Adipose tissue (tissue), 3 donors: Measurements from ENCODE around the gene SPDYC. TPM values are rescaled to one million over a fixed set of nuclear protein-coding genes. Genes with fewer than 3 reads are reported as not detected.
"Not testable (repeated sequence)": the region's sequence is repeated elsewhere in the genome, so short reads cannot be mapped to it uniquely, and the experiment has no call there.

Experiments used
- H3K27ac ChIP-seq: one replicate; pipeline ENCODE4 v1.5.1; 2013; ENCODE audit warnings: low read depth, low read length
- WGBS, 3 donors: extraction: QIAGEN DNeasy Blood & Tissue Kit; methylation state at CpG; one replicate each; pipeline ENCODE4 v1.1.7; 2013; 5-methylcytosine and 5-hydroxymethylcytosine counted together
- polyA plus RNA-seq, 3 donors: library from polyadenylated mRNA; stranded (reverse); fragments of 200-250 nt; gene quantifications; one replicate each; pipeline ENCODE4 v1.2.3, GENCODE V29; 2013
- donor health status: healthy with polysubstance abuse.
- donor health status: Bipolar disorder and iron deficiency.
- donor health status: healthy.

Gene SPDYC
- polyA plus RNA-seq, 3 donors = not detected

DNA sequence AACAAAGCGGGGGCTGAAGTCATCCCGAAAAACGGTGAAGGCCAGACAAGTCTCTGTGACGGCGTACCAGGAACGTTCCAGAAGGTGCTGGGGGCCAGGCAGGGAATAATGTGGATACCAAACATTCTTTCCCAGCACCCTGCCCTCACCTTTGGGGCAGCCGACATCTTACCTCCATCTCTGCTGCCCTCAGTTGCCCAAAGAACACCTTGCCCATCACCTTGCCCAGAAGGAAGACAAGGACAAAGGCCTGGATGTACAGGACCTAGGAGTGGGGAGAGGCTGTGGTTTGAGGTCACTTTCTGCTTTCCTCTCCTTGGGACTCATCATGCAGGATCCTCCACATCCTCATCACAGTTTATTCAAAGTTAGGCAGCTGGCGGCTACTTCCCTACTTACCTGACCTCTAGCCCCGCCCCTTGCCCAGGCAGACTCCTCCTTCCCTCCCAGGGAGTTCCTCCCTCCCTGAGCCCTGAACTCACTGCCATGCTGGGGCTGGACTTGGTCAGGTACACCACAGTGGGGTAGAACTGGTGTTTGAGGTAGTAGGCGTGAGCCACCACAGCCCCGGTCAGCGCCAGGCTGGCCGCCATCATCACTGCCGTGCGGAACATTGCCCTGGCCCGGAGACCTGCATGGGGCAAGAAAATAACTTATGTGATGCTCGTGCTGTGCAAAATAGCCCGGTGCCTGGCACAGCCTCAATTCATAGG is 36.9 kb upstream of the SPDYC start:
- WGBS, 3 donors = 25 to 44% (median 31%) methylated on average over 18 of the region's 18 CpGs

DNA sequence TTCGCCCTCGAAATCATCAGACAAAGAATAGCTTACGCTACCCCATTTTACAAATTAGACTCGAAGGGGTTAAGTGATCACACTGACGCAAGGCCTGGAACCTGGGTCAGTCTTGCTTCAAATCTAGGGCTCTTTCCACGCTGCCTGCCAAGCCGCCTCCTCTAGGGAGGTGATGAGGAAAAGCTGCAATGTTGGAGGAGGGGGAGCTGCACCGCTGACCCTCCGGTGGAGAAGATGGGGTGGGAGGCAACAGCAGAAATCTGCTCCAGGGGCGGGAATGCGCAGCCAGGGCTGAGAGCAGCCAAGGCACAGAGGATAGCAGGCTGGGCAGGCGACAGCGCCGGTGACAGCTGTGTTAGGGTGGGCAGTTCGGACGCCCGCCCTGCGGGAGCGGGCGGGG is 36.3 kb upstream of the SPDYC start:
- WGBS, 3 donors = 0 to 1% (median 1%) methylated on average over 20 of the region's 20 CpGs
- H3K27ac ChIP-seq = no peak overlapping the region

More for the DNA sequence above, 36.9 kb upstream of the SPDYC start:
- no peak overlapping the region for H3K27ac ChIP-seq

DNA sequence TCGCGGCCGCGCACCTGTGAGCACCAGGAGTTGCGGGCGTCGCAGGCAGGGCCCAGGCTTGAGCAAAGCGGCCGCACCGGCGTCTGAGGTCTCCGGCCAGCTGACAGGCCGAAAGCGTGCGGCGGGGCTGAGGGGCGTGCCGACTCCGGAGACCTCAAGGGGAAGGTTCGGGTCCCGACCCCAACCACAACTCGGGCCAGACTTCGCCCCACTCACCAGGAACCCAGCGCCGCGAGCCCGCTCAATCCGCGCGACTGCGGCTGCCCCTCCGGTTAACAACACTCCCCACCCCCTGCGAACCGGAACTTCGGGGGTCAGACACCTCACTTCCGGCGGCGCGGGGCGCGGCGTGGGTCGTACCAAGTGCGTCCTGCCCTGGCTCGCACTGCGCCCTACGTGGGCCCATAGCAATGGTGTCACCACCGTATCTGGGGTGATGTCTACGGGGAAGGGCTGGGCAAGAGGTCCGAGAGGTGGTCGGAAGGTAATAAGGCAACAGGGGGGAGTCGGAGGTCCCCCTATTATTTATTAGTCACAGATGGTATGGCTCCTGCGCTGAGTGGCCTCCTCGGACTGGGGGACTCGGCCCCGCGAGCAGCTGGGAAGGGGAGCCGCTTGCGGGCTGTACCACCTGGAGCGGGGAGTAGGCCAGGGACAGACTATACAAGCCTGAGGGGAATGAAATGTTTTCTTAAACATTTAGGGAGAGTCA is 35.6 kb upstream of the SPDYC start, which contains the start of gene SYVN1:
SYVN1 (minus strand) TSS at position 280 of the 712 bp plus-strand sequence. CDS start 918 bp downstream, outside the sequence.
- WGBS, 3 donors = 0% methylated on average over 51 to 60 of the region's 60 CpGs

DNA sequence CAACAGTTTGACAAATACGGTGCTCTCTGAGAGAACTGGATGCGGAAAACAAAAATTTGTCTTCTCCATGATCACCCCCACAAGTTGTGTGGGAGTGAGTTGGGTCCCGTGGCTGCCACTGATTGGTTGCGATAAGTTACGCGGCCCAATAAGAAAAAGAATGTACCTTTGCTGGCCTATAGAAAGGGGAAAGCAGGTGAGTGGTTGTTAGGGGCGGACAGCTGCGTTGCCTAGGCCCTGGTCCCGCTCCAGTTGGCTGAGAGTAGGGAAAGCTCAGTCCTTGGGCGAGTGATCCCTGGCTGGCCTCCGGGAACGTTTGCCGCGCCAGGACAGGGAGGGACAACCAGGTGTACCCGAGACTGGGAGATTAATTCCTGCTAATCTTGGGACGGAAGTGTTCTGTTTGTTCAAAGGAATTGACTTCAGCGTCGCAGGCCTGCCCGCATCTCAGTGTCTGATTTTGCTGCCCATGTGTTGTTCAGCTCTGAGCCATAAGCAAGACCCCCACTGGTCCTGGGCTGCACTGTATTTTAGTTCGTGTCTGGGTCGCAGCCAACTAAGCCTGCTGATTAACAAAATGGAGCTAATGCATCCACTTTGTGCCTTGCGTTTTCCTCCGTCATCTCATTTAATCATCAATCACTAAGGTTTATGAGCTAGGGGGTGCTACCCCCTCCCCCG is 34.9 kb upstream of the SPDYC start:
- WGBS, 3 donors = 1 to 2% (median 2%) methylated on average over 24 of the region's 24 CpGs
- peak overlapping the region; percentile 75 for H3K27ac ChIP-seq

More for the DNA sequence above, 35.6 kb upstream of the SPDYC start, which contains the start of gene SYVN1:
- H3K27ac ChIP-seq = peak within 1 kb of the TSS; percentile 75

DNA sequence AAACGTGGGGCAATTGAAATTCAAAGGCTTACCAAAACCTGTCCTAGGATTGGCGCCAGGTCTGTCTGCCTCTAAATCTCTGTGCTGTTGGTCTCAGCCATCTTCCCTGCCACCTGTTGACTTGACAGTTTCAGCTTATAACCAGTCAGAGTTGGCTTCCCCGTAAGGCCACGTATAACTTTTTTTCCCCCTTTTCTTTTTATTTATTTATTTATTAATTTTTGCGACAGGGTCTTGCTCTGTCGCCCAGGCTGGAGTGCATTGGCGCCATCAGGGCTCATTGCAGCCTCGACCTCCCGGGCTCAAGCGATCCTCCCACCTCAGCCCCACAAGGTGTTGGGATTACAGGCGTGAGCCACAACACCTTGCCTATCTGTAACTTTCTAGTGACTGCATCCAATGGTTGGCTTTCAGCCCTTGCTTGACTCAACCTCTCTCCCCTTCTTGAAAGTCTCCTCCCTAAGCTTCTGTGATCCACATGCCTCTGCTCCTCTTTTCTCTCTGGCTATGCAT is 34.3 kb upstream of the SPDYC start:
- 40 to 59% (median 53%) methylated on average over 11 of the region's 11 CpGs for WGBS, 3 donors
- H3K27ac ChIP-seq = no peak overlapping the region

DNA sequence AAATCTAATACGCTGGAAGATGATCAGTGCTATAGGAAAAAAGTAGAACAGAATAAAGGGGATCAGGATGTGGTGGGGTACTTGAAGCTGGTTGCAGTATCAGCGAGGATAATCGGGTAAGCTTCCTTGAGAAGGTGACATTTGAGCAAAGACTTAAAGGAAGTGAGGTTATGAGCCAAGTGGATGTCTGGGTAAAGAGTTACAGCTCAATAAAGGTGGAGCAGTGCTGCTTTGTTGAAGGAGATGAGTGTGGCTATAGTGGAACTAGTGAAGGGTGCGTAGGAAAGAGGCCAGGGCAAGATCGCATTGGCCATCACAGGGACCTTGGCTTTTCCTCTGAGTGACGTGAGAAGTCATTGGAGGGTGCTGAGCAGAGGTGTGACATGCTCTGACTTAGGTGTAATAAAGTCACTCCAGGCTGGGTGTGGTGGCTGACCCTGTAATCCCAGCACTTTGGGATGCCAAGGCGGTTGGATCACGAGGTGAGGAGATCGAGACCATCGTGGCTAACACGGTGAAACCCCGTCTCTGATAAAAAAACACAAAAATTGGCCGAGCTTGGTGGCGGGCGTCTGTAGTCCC is 33.4 kb upstream of the SPDYC start:
- no peak overlapping the region for H3K27ac ChIP-seq
- 88 to 90% (median 89%) methylated on average over 15 of the region's 15 CpGs for WGBS, 3 donors

DNA sequence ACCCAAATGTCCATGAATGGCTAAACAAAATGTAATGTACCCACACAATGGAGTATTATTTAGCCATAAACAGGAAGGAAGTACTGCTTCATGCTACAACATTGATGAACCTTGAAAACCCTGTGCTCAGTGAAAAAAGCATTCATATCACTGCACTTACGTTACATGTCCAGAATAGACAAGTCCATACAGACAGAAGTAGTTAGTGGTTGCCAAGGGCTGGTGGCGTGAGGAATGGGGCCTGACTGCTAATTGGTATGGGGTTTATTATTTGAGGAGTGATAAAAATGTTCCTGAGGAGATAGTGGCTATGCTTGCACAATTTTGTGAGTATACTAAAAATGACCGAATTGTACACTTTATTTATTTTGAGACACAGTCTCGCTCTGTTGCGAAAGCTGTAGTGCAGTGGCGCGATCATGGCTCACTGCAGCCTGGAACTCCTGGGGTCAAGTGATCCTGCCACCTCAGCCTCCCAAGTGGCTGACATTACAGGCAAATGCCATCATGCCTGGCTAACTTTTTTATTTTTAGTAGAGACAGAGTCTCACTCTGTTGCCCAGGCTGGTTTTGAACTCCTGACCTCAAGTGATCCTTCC is 28.0 kb upstream of the SPDYC start:
- H3K27ac ChIP-seq = no peak overlapping the region
- 71 to 79% (median 77%) methylated on average over 7 of the region's 7 CpGs for WGBS, 3 donors

DNA sequence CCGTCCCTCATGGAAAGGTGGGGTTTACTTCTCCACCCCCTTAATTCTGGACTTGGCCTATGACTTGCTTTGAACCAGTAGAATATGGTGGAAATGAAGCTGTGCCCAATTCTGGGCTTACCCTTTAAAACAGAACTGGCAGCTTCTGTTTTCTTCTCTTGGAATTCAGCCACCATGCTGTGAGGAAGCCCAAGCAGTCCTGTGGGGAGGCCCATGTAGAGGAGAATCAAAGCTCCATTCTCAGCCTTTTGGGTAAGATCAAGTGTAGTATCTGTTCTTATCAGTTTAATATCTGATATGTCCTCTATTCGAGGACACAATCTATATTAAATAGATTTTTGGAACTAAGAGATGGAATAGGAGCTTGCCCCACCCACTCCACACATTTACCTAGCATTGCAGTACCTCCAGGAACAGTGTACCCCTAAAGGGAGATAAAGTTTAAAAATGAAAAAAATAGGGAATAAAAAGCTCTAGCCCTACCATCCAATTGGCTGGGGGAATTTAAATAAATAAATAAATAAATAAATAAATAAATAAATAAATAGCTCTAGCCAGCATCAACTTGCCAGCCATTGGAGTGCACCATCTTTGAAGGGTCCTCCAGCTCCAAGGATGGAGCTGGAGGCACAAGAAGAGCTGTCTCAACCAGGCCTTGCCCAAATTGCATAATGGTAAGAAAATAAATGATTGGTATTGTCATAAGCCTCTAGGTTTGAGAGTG is 22.5 kb upstream of the SPDYC start:
- no peak overlapping the region for H3K27ac ChIP-seq
- 77 to 89% (median 81%) methylated on average over 2 of the region's 2 CpGs for WGBS, 3 donors

DNA sequence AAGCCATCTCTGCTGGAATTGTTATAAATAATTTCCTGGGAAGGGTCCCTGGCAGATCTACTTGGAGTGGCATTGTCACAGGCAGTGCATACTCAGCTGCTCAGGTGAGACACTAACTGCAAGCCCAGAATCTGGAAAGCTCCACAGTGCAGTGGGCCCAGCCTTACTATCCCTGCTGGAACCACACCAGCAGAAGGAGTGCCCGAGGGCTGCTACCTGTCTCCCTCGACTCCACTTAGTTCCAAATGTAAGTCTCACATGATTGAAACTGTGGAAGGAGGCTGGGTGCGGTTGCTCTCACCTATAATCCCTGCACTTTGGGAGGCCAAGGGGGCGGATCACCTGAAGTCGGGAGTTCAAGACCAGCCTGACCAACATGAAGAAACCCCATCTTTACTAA is 21.4 kb upstream of the SPDYC start:
- no peak overlapping the region for H3K27ac ChIP-seq
- 86 to 89% (median 86%) methylated on average over 5 of the region's 5 CpGs for WGBS, 3 donors

DNA sequence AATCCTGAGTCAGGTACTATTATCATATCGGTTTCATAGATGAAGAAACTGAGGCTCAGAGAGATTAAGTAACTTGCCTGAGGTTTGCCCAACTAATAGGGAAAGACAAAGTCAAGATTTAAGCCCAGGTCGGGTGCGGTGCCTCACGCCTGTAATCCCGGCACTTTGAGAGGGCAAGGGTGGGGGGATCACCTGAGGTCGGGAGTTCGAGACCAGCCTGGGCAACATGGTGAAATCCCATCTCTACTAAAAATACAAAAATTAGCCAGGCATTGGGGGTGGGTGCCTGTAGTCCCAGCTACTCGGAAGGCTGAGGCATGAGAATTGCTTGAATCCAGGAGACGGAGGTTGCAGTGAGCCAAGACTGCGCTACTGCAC is 19.9 kb upstream of the SPDYC start:
- WGBS, 3 donors = 60 to 86% (median 68%) methylated on average over 10 of the region's 10 CpGs

DNA sequence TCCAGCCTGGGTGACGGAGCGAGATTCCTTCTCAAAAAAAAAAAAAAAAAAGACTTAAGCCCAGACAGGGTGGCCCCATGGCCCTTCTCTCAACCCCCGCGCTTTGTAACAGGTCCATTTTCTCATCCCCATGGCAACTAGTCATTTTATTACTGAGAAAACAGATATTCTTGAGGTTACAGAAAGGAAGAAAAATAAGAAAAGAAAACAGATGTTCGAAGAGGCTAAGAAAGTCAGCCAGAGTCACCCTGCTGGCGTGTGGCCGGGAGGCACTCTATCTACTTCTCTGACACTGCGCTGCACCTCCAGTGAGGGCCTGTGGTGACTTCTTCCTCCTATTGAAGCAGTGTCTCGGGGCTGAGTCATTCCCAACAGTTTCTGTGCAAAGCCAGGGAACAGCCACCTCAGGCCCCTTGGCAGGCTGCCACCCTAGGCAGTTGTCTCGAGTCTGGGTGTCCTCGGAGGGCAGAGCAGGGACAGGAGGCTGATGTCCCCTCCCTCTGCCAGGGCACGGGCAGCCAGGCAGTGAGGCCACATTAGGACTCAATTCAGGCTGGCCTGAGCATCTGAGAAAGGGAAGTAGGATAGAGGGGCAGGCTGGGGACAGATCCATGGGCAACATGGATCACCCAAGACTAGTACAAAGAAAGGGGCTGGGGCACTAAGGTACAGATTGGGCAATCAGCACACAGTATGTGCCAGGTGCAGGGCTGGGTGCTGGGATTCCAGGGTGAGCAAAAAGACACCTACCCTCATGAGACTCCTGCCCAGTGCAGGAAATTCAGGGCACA is 19.3 kb upstream of the SPDYC start:
- H3K27ac ChIP-seq = no peak overlapping the region
- 19 to 27% (median 20%) methylated on average over 12 of the region's 12 CpGs for WGBS, 3 donors

More for the DNA sequence above, 19.9 kb upstream of the SPDYC start:
- H3K27ac ChIP-seq = not testable (repeated sequence)

DNA sequence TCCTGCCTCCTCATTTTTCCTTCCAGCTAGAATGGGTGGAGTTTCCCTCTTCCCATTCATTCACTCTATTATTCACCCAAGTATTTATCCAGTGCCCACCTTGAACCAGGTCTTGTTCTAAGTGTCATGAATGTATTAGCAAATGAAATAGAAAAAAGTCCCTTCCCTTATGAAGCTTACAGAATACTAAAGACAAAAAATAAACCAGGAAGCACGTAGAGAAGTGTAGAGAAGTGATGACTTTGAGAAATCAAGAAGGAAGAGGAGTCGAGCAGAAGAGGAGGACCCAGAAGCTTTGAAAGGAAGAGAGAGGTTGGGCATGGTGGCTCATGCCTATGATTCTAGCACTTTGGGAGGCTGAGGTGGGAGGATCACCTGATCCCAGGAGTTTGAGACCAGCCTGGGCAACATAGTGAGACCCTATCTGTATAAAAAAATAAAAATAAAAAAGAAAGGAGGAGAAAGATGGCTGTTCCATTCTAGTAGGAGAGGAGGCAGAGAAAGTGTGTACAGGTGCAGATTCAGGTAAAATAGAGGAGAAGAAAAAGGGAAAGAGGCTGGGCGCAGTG is 18.6 kb upstream of the SPDYC start:
- H3K27ac ChIP-seq = no peak overlapping the region
- 50 to 92% (median 64%) methylated on average over 3 of the region's 3 CpGs for WGBS, 3 donors

DNA sequence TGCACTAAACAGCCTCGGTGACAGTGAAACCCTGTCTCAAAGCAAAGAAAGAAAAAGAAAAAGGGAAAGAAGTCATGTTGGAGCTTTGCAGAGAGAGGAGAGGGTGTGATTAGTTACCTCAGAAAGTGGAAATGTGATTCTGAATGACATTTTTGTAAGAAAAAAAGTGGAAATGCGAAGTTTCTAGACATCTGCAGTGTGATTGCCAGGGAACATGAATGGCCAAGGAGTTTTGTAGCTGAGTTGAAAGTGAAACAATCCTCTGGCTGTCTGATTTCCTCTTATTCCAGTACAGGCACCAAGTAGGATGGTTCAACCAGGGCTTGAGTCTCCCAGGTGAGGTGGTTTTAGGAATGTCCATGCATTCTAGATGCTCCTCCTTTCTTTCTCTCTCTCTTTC is 17.9 kb upstream of the SPDYC start:
- H3K27ac ChIP-seq = peak overlapping the region; percentile 26
- WGBS, 3 donors = 61 to 83% (median 72%) methylated on average over 2 of the region's 2 CpGs

DNA sequence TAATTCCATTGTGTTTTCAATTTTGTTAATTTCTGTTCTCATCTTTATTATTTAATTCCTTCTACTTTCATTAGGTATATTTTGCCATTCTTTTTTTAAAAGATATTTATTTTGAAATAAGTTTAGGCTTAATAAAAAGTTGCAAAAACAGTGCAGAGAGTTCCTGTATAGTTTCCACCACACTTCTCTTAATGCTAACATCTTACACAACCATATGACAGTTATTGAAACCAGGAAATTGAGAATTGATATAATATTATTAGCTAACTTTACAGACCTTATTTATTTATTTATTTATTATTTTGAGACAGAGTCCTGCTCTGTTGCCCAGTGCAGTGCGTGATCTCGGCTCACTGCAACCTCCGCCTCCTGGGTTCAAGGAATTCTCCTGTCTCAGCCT is 13.8 kb upstream of the SPDYC start:
- H3K27ac ChIP-seq = no peak overlapping the region
- WGBS, 3 donors = 88 to 97% (median 89%) methylated on average over 3 of the region's 3 CpGs

DNA sequence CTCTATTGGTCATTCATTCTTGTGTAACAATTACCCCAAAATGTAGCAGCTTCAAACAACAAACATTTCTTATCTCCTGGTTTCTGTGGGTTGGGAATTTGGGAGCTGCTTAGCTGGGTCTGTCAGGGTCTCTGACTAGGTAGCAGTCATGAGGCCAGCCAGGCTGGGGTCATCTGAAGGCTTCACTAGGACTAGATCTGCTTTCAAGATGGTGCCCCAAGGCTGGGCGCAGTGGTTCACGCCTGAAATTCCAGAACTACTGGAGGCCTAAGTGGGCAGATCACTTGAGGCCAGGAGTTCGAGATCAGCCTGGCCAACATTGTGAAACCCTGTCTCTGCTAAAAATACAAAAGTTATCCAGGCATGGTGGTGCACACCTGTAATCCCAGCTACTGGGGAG is 13.1 kb upstream of the SPDYC start:
- H3K27ac ChIP-seq = no peak overlapping the region
- 87 to 95% (median 94%) methylated on average over 3 of the region's 3 CpGs for WGBS, 3 donors

DNA sequence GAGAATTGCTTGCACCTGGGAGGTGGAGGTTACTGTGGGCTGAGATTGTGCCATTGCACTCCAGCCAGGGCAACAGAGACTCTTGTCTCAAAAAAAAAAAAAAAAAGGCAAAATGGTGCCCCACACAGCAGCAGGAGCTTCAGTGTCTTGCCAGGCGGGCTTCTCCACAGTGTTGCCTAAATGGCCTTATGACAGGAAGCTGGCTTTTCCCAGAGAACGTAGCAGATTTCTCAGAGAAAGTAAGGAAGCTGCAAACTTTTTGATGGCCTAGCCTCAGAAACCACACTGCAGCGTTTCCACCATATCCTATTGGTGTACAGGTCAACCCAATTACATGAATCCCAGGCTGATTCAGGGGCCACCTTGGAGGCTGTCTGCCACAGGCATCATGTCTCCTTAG is 12.7 kb upstream of the SPDYC start:
- WGBS, 3 donors = 40 to 79% (median 61%) methylated on average over 3 of the region's 3 CpGs
- no peak overlapping the region for H3K27ac ChIP-seq

DNA sequence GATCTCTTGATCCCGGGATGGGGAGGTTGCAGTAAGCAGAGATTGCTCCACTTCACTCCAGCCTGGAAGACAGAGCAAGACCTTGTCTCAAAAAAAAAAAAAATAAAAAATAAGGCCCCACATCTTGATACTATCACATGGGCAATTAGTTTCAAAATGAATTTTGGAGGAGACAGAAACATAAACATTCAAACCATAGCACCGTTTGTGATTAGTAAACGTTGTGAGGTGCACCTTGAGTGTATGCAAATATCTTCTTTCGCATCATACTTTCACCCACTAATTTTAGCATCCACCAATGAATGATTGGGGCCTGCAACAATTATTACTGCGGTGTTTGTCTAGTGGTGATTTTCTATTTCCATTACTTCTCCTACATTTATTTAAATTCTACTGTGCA is 11.0 kb upstream of the SPDYC start:
- WGBS, 3 donors = 72 to 79% (median 74%) methylated on average over 5 of the region's 5 CpGs
- H3K27ac ChIP-seq = no peak overlapping the region
